Urothelium cell line (cell line): ENCODE measurements around the gene ANKRD65.
"Not testable (repeated sequence)": the region's sequence is repeated elsewhere in the genome, so short reads cannot be mapped to it uniquely, and the experiment has no call there.

Source experiments
- DNase-seq: peaks from one replicate; pipeline ENCODE4 v3.0.0; 2011; ENCODE audit warnings: low spot score, mixed read lengths
- FAIRE-seq: peaks from 2 replicates; lab custom pipeline; 2011; peaks lifted over from hg19 to GRCh38; lab: Jason Lieb, UNC

Gene ANKRD65

DNA sequence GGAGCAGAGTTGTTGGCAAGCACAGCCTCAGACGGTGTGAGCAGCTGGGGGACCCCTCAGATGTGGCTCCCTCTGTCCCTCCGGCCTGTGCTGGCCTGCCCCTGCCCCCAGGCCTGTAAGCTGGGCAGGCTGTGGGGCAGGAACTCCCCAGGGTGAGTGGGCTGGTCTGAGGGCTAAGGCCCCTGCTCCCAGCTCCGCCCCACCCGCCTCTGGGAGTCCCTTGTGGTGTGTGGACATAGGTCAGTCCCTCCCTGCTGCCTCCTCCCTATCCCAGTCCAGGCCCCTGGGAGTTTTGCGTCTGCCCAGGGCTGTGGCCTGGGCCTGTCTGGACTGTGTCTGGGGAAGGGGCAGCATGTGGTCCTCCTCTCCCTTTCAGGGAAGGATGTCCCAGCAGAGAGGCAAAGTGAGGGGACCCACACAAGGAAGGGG, 10.8 kb upstream of the ANKRD65 start:
- FAIRE-seq (no peak), DNase-seq (no peak)

- DNase-seq = no peak
- no peak for FAIRE-seq
Observed at GRCh38 chr1:1430992-1431844, 10.1 kb upstream of the ANKRD65 start.

GRCh38 chr1:1430114-1430982, 9.3 kb upstream of the ANKRD65 start:
- no peak for FAIRE-seq
- DNase-seq = no peak

DNA sequence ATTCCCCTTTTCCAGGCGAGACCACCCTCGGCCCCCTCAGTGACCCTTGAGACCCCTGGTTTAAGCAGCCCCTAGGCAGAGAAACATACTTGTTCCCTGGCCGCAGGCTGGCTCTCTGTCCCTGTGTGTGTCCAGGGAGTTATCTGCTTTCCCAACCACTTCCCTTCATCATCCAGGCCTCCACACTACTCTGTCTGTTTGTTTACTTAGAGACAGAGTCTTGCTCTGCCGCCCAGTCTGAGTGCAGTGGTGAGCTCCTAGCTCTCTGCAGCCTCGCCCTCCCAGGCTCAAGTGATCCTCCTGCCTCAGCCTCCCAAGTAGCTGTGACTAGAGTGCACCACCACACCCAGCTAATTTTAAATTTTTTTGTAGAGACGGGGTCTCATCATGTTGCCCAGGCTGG, 8.6 kb upstream of the ANKRD65 start:
- FAIRE-seq (no peak), DNase-seq (no peak)

GRCh38 chr1:1428967-1429366, 7.9 kb upstream of the ANKRD65 start:
- FAIRE-seq, DNase-seq: not testable (repeated sequence)

DNA sequence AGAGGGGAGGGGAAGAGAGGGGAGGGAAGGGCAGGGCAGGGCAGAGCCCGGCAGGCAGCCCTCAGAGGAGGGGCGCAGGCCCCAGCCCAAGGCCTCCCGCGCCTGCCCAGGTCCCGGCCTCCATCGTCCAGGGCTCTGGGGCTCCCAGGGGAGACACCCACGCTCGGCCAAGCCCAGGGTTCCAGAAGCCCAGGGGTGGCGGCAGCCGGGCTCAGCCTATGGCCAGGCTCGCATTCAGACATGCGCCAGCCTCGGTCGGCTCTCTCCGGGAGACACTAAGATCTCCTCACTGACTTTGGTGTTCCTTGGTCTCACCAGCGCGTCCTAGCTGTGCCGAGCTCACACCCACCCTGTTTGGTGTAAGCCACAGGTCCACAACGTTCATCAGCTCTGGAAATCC, 7.1 kb upstream of the ANKRD65 start:
- DNase-seq (no peak), FAIRE-seq (no peak)

- DNase-seq (no peak), FAIRE-seq (no peak)
Observed at GRCh38 chr1:1427820-1428148, 6.7 kb upstream of the ANKRD65 start.

GRCh38 chr1:1427106-1427819, 6.2 kb upstream of the ANKRD65 start:
- peak; percentile 100 for FAIRE-seq
- DNase-seq = no peak

- FAIRE-seq (no peak), DNase-seq (no peak)
Observed at GRCh38 chr1:1426496-1427105, 5.5 kb upstream of the ANKRD65 start.

- no peak for DNase-seq
- no peak for FAIRE-seq
Observed at GRCh38 chr1:1425753-1426495, 4.8 kb upstream of the ANKRD65 start.

DNA sequence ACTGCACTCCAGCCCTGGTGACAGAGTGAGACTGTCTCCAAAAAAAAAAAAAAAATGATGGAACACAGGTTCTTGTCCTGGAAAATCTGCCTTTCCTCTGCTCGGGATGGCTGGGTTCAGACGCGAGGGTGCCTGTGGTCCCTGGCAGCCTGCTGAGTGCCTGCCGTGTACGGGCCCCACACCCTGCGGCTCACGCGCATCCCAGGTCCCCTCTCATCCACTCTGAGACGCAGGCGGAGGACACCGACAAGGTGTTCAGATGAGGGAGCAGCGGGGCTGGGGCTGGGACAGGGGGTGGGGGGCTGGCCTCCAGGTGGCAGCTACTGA, 4.3 kb upstream of the ANKRD65 start:
- no peak for FAIRE-seq
- no peak for DNase-seq

DNA sequence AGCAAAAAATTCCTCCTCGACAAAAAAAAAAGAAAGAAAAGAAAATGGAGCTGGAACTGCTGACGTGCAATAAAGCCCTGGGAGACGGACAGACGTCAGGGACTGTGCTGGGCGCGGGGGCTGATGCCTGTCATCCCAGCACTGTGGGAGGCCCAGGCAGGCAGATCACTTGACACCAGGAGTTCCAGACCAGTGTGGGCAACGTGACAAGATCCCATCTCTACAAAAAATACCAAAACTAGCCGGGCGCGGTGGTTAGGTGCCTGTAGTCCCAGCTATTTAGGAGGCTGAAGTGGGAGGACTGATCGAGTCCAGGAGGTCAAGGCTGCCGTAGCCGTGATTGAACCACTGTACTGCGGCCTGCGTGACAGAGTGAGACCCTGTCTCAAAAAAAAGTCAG, 3.6 kb upstream of the ANKRD65 start:
- FAIRE-seq (no peak), DNase-seq (no peak)

DNA sequence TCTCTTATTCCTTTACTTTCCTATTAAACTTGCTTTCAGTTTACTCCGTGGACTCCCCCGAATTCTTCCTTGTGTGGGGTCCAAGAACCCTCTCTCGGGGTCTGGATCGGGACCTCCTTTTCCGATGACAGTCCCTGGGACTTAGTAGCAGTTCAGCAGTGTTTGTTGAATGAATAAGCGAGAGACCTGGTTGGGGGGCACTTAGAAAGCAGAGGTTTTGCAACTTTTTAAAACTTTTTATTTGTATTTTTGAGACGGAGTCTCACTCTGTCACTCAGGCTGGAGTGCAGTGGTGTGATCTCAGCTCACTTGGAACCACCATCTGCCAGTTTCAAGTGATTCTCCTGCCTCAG, 2.1 kb upstream of the ANKRD65 start:
- no peak for DNase-seq
- no peak for FAIRE-seq

GRCh38 chr1:1422465-1423244, 1.6 kb upstream of the ANKRD65 start:
- FAIRE-seq = no peak
- DNase-seq = no peak

DNA sequence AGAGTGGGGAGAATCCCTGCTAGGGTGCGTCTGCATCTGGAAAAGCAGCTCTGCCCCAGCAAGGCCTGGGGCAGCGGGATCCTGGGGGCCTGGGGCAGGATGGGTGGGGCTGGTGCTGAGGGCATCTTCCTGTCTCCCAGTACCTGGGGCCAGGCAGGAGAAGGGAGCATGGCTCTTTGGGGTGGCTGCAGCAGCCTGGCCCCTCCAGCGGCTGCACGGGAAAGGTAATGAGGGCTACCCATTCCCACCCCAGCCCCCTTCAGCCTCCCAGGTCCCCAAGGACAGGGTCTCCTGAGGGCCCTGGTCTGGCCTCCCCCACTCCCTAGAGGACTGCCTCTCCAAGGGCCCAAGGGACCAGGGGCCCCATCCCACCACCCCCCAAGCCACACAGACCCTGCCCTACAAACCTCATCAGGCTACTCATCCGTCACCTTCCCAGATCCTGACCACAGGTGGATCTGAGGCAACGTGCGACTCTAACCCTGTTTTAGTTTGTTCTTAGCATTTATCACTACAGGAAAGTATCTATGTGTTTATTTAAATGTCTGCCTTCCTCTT, 910 bp upstream of the ANKRD65 start:
- DNase-seq (no peak), FAIRE-seq (no peak)

DNA sequence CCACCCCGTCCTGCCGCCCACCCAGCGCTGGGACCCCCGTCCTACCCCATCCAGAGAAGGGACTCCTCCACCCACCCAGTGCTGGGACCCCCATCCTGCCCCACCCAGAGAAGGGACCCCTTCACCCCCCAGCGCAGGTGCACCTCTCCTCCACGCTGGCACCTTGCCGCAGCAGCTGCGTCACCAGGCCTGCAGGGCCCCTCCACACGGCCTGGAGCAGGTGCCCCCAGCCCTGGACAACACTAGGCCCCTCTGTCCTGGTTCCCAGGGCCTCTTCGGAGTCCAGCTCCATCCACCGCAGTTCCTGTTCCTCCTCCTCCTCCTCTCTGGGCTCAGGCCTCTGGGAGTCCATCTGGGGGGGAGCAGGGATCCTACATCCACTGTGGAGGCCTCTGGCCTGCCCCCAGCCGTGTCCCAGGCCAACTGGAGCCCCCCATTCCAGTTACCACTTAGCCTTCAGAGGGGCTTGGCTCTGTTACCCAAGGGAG, 378 bp downstream of the ANKRD65 start:
- FAIRE-seq = no peak
- no peak for DNase-seq

- DNase-seq (no peak), FAIRE-seq (no peak)
Observed at GRCh38 chr1:1419813-1420653, 1.0 kb downstream of the ANKRD65 start.

GRCh38 chr1:1419363-1419812, 1.7 kb downstream of the ANKRD65 start:
- FAIRE-seq (no peak), DNase-seq (no peak)
